Neural cell (in vitro differentiated cells): ENCODE measurements around the gene CLGN.
"Not testable (repeated sequence)": the region's sequence is repeated elsewhere in the genome, so short reads cannot be mapped to it uniquely, and the experiment has no call there.

Experiments
- CTCF ChIP-seq: fragments of 450-650 bp; IDR thresholded peaks from 2 replicates; pipeline ENCODE4 v1.5.1; 2014; ENCODE audit warnings: antibody characterized with exemption, mild to moderate bottlenecking, moderate library complexity; ENCODE audit not compliant: poor library complexity, severe bottlenecking
- EP300 ChIP-seq: fragments of 450-650 bp; conservative IDR thresholded peaks from 2 replicates; pipeline ENCODE4 v1.6.1; 2014; ENCODE audit warnings: antibody characterized with exemption, mild to moderate bottlenecking, moderate library complexity; ENCODE audit not compliant: poor library complexity, severe bottlenecking
- EZH2 ChIP-seq: fragments of 200-600, 300-800 bp; shearing (Covaris generic), sonication (generic); IDR thresholded peaks from 2 replicates; pipeline ENCODE4 v1.6.1; 2014; ENCODE audit warnings: antibody characterized with exemption, low read length, borderline replicate concordance, mild to moderate bottlenecking; ENCODE audit not compliant: insufficient read depth, poor library complexity, severe bottlenecking
- POLR2AphosphoS5 ChIP-seq: IDR thresholded peaks from 2 replicates; pipeline ENCODE4 v1.6.1; 2012
- RAD21 ChIP-seq: fragments of 450-650 bp; conservative IDR thresholded peaks from 2 replicates; pipeline ENCODE4 v1.6.1; 2014; ENCODE audit warnings: antibody characterized with exemption, mild to moderate bottlenecking, moderate library complexity
- REST ChIP-seq: IDR thresholded peaks from 2 replicates; pipeline ENCODE4 v1.6.1; 2012; ENCODE audit warnings: borderline replicate concordance
- TAF1 ChIP-seq: IDR thresholded peaks from 2 replicates; pipeline ENCODE4 v1.6.1; 2012; ENCODE audit warnings: low read depth

- TF ChIP-seq CTCF, RAD21, POLR2AphosphoS5, TAF1, EP300, REST, EZH2: not testable (repeated sequence)
Observed at GRCh38 chr4:140444347-140444746, 16.9 kb upstream of the CLGN start.
